H9 (cell line): ENCODE data around the gene PLA2G4E. TPM values are rescaled to one million over a fixed set of nuclear protein-coding genes. Genes with fewer than 3 reads are reported as not detected.

ENCODE experiments used
- DNase-seq: peaks from one replicate; pipeline ENCODE4 v3.0.0-alpha.2; 2017
- H2AFZ ChIP-seq: one replicate; pipeline ENCODE4 v1.6.1; 2013; ENCODE audit warnings: mild to moderate bottlenecking, low read length, control low read depth, moderate library complexity
- H2AK5ac ChIP-seq: 2 replicates; pipeline ENCODE4 v1.6.1; 2013; ENCODE audit warnings: low read length, control low read depth, mixed read lengths; ENCODE audit not compliant: insufficient read length
- H2BK120ac ChIP-seq: one replicate; pipeline ENCODE4 v1.6.1; 2013; ENCODE audit warnings: low read depth, mild to moderate bottlenecking, low read length, control low read depth, inconsistent platforms; ENCODE audit not compliant: poor library complexity, severe bottlenecking
- H2BK12ac ChIP-seq: 2 replicates; pipeline ENCODE4 v1.6.1; 2013; ENCODE audit warnings: low read length, control low read depth, mixed read lengths, low read depth; ENCODE audit not compliant: insufficient read length
- H2BK15ac ChIP-seq: 2 replicates; pipeline ENCODE4 v1.6.1; 2013; ENCODE audit warnings: low read depth, low read length, control low read depth
- H2BK20ac ChIP-seq: one replicate; pipeline ENCODE4 v1.6.1; 2013; ENCODE audit warnings: low read depth, mild to moderate bottlenecking, low read length, control low read depth, inconsistent platforms; ENCODE audit not compliant: poor library complexity, severe bottlenecking
- H2BK5ac ChIP-seq: 2 replicates; pipeline ENCODE4 v1.6.1; 2013; ENCODE audit warnings: low read length, control low read depth, mixed read lengths; ENCODE audit not compliant: insufficient read length
- H3K14ac ChIP-seq: 2 replicates; pipeline ENCODE4 v1.6.1; 2013; ENCODE audit warnings: low read length, control low read depth; ENCODE audit not compliant: insufficient read depth
- H3K18ac ChIP-seq: 2 replicates; pipeline ENCODE4 v1.6.1; 2013; ENCODE audit warnings: low read depth, mild to moderate bottlenecking, mixed read lengths, low read length, control low read depth; ENCODE audit not compliant: insufficient read length
- H3K23ac ChIP-seq: 2 replicates; pipeline ENCODE4 v1.6.1; 2013; ENCODE audit warnings: low read length, control low read depth, mixed read lengths, low read depth; ENCODE audit not compliant: insufficient read length
- H3K23me2 ChIP-seq: 2 replicates; pipeline ENCODE4 v1.6.1; 2013; ENCODE audit warnings: low read depth, mild to moderate bottlenecking, mixed read lengths, low read length, control low read depth; ENCODE audit not compliant: insufficient read length, poor library complexity, severe bottlenecking
- H3K27ac ChIP-seq: 2 replicates; pipeline ENCODE4 v1.5.1; 2013; ENCODE audit warnings: low read length, control low read depth, mixed read lengths, low read depth; ENCODE audit not compliant: insufficient read length
- H3K27me3 ChIP-seq: 2 replicates; pipeline ENCODE4 v1.6.1; 2013; ENCODE audit warnings: low read length, control low read depth, inconsistent platforms; ENCODE audit not compliant: insufficient read depth
- H3K4ac ChIP-seq: 2 replicates; pipeline ENCODE4 v1.6.1; 2013; ENCODE audit warnings: low read depth, mild to moderate bottlenecking, control low read depth, inconsistent platforms, low read length, moderate library complexity
- H3K4me1 ChIP-seq: 2 replicates; pipeline ENCODE4 v1.6.1; 2013; ENCODE audit warnings: low read length, control low read depth, inconsistent platforms; ENCODE audit not compliant: insufficient read depth
- H3K4me2 ChIP-seq: 2 replicates; pipeline ENCODE4 v1.6.1; 2013; ENCODE audit warnings: low read length, control low read depth, mixed read lengths; ENCODE audit not compliant: insufficient read length, insufficient read depth
- H3K56ac ChIP-seq: 2 replicates; pipeline ENCODE4 v1.6.1; 2013; ENCODE audit warnings: low read depth, mild to moderate bottlenecking, mixed read lengths, low read length, control low read depth; ENCODE audit not compliant: insufficient read length
- H3K79me1 ChIP-seq: 2 replicates; pipeline ENCODE4 v1.6.1; 2013; ENCODE audit warnings: low read depth, mild to moderate bottlenecking, moderate library complexity, low read length, control low read depth, inconsistent platforms; ENCODE audit not compliant: insufficient read depth, poor library complexity, severe bottlenecking
- H3K79me2 ChIP-seq: 2 replicates; pipeline ENCODE4 v1.6.1; 2013; ENCODE audit warnings: low read length, control low read depth, inconsistent platforms; ENCODE audit not compliant: insufficient read depth
- H3K9ac ChIP-seq: 2 replicates; pipeline ENCODE4 v1.6.1; 2013; ENCODE audit warnings: low read length, control low read depth, mixed read lengths; ENCODE audit not compliant: insufficient read length; ENCODE audit errors: extremely low read depth
- H3K9me3 ChIP-seq: one replicate; pipeline ENCODE4 v1.6.1; 2013; ENCODE audit warnings: low read depth, low read length, inconsistent platforms; ENCODE audit not compliant: control insufficient read depth
- H3T11ph ChIP-seq: one replicate; pipeline ENCODE4 v1.6.1; 2013; ENCODE audit warnings: mild to moderate bottlenecking, low read length, control low read depth, inconsistent platforms
- H4K20me1 ChIP-seq: one replicate; pipeline ENCODE4 v1.6.1; 2013; ENCODE audit not compliant: control insufficient read depth, insufficient read length, insufficient read depth
- H4K5ac ChIP-seq: 2 replicates; pipeline ENCODE4 v1.6.1; 2013; ENCODE audit warnings: low read depth, mild to moderate bottlenecking, mixed read lengths, low read length, control low read depth; ENCODE audit not compliant: insufficient read length
- H4K8ac ChIP-seq: replicated peaks from 2 replicates; pipeline ENCODE4 v1.6.1; 2013; ENCODE audit warnings: low read length, control low read depth, mixed read lengths, low read depth; ENCODE audit not compliant: insufficient read length
- H4K91ac ChIP-seq: 2 replicates; pipeline ENCODE4 v1.6.1; 2013; ENCODE audit warnings: low read depth, mild to moderate bottlenecking, moderate library complexity, mixed read lengths, low read length, control low read depth; ENCODE audit not compliant: insufficient read length
- H3K27ac Mint-ChIP-seq, 3 experiments: 2 replicates in 2 of 3; 3 replicates in 1 of 3; pipeline ENCODE4 v1.8.0; 2020 to 2021; ENCODE audit warnings: mixed read lengths in 3 of 3, mild to moderate bottlenecking in 1 of 3, moderate library complexity in 1 of 3
- H3K27me3 Mint-ChIP-seq: 2 replicates; pipeline ENCODE4 v1.8.0; 2021; ENCODE audit warnings: low read depth, mild to moderate bottlenecking, moderate library complexity, mixed read lengths
- H3K36me3 Mint-ChIP-seq, 3 experiments: 2 replicates in 2 of 3; 3 replicates in 1 of 3; pipeline ENCODE4 v1.8.0; 2020 to 2021; ENCODE audit warnings: low read depth in 3 of 3, mixed read lengths in 3 of 3; ENCODE audit not compliant: insufficient read depth in 1 of 3
- H3K4me1 Mint-ChIP-seq, 2 experiments: 2 replicates each; pipeline ENCODE4 v1.8.0; 2020; ENCODE audit warnings: mixed read lengths in 2 of 2
- H3K4me3 Mint-ChIP-seq, 2 experiments: 2 replicates in 1 of 2; 3 replicates in 1 of 2; pipeline ENCODE4 v1.8.0; 2020 to 2021; ENCODE audit warnings: mild to moderate bottlenecking in 2 of 2, mixed read lengths in 2 of 2, moderate library complexity in 1 of 2
- H3K9me3 Mint-ChIP-seq, 2 experiments: 2 replicates in 1 of 2; 3 replicates in 1 of 2; pipeline ENCODE4 v1.8.0; 2020; ENCODE audit warnings: mild to moderate bottlenecking in 2 of 2, mixed read lengths in 2 of 2, moderate library complexity in 1 of 2
- WGBS: extraction: QIAGEN DNeasy Blood & Tissue Kit; methylation state at CpG from one replicate; pipeline ENCODE4 v1.1.7; 2013; ENCODE audit warnings: missing lambda C conversion rate, low lambda C conversion rate, mixed read lengths; ENCODE audit not compliant: insufficient read length; ENCODE audit errors: extremely low coverage; 5-methylcytosine and 5-hydroxymethylcytosine counted together
- total RNA-seq: library from RNA; stranded (reverse); gene quantifications from 2 replicates; pipeline ENCODE4 v1.2.1, GENCODE V29; 2021
- TF ChIP-seq, protein P1 (sequence below): fragments of 200-600 bp; sonication (generic); conservative IDR thresholded peaks from 3 replicates; pipeline ENCODE4 v1.8.0; 2021; ENCODE audit warnings: antibody characterized with exemption, mild to moderate bottlenecking

Gene PLA2G4E
- total RNA-seq, 1 experiment from 2014 or later: not detected

DNA sequence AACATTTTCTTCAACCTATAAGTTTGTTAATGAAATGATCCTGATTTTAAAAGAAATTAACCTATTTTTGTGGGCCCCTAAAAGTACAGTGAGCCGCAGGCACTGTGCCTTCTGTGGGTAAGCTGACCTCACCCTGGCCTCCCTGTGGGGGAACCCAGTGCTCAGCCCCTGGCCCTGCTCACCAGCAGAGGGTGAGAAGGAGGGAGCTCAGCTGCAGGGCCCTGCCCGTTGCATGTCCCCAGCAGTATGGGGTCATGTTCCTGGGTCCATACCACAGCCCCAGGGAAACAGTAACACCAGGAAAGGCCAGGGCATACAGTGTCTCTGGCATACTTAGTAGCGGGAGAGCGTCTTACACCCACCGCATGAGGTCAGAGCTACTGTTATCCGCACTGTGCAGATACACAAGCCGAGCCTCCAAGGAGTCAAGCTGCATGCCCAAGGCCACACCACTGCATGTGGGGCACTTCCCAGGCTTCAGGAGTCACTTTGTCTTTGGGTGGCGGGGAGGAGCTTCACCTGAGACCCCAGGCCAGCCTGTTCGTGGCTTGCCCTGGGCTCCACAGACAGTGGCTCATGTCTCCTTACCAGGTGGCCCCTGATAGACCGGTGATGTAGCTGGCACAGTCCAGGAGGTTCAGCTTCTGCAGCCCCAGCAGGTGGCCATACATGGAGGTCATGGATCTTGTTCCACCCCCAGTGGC lies 25.9 kb downstream of the PLA2G4E start:
- no peak overlapping the region; the same call in 1 of the 2 replicates for H3K14ac ChIP-seq
- H3K23ac ChIP-seq: no peak overlapping the region
- H3K18ac ChIP-seq: no peak overlapping the region
- H3K27ac Mint-ChIP-seq: no peak overlapping the region; a peak in 2 of 7 replicates
- H3K36me3 Mint-ChIP-seq: no peaks in the 10 kb centered on the region
- no peak overlapping the region for H4K5ac ChIP-seq
- H3K9me3 Mint-ChIP-seq: no peaks in the 10 kb centered on the region
- no peak overlapping the region for H2BK120ac ChIP-seq
- no CpG with 5 or more reads among the region's 10 CpGs for WGBS
- TF ChIP-seq, protein P1, sequence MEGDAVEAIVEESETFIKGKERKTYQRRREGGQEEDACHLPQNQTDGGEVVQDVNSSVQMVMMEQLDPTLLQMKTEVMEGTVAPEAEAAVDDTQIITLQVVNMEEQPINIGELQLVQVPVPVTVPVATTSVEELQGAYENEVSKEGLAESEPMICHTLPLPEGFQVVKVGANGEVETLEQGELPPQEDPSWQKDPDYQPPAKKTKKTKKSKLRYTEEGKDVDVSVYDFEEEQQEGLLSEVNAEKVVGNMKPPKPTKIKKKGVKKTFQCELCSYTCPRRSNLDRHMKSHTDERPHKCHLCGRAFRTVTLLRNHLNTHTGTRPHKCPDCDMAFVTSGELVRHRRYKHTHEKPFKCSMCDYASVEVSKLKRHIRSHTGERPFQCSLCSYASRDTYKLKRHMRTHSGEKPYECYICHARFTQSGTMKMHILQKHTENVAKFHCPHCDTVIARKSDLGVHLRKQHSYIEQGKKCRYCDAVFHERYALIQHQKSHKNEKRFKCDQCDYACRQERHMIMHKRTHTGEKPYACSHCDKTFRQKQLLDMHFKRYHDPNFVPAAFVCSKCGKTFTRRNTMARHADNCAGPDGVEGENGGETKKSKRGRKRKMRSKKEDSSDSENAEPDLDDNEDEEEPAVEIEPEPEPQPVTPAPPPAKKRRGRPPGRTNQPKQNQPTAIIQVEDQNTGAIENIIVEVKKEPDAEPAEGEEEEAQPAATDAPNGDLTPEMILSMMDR: no peak
- no peak overlapping the region; a peak in 1 of 5 replicates for H3K4me3 Mint-ChIP-seq
- no peak overlapping the region for H2BK20ac ChIP-seq
- no peaks in the 10 kb centered on the region for H4K20me1 ChIP-seq
- no peaks in the 10 kb centered on the region for H3K79me2 ChIP-seq
- no peak overlapping the region for H2BK5ac ChIP-seq
- H4K91ac ChIP-seq: no peak overlapping the region
- no peak overlapping the region for H2BK12ac ChIP-seq
- no peak overlapping the region for H4K8ac ChIP-seq
- no peak for DNase-seq
- H3K23me2 ChIP-seq: no peaks in the 10 kb centered on the region
- peaks cover 2% of the 10 kb centered on the region; the same call in 1 of the 2 replicates for H3K27me3 Mint-ChIP-seq
- no peak overlapping the region for H2AFZ ChIP-seq
- H3K79me1 ChIP-seq: no peaks in the 10 kb centered on the region
- no peak overlapping the region for H3K4me2 ChIP-seq
- H2AK5ac ChIP-seq: no peak overlapping the region
- no peaks in the 10 kb centered on the region; the same call in 1 of the 2 replicates for H3K4me1 ChIP-seq
- no peak overlapping the region for H3T11ph ChIP-seq
- H3K56ac ChIP-seq: no peak overlapping the region
- peaks cover 3 to 13% of the 10 kb centered on the region in 2 experiments for H3K4me1 Mint-ChIP-seq
- H3K9me3 ChIP-seq: no peaks in the 10 kb centered on the region
- H3K9ac ChIP-seq: no peak overlapping the region
- no peak overlapping the region for H3K27ac ChIP-seq
- no peaks in the 10 kb centered on the region for H3K27me3 ChIP-seq
- no peak overlapping the region for H3K4ac ChIP-seq
- no peak overlapping the region for H2BK15ac ChIP-seq
